ENCODE data around the gene FUS. TPM values are rescaled to one million over a fixed set of nuclear protein-coding genes. Genes with fewer than 3 reads are reported as not detected.
A peak's percentile ranks its signal among the peaks of the same experiment; 100 is the strongest.

The FUS gene
- total RNA-seq, 1 donor from 2014 or later, result 739 TPM

DNA sequence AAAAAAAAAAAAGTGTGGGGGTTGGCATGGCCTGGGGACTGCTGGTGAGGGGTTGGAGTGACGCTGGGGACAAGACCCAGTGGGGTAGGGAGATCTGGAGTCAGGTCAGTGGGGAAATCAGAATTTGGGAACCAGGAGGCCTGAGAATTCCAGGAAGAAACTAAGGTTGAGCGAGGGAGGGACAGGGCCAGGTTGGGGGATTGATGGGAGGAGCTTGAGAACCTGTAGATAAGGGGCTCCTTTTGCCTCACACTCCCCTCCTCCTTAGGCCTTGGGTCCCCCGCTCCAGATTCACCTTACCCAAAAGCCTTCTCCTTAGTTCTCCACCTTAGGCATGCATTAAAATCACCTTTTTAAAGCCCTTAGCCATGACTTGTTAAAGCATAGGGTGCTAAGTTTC lies 45.3 kb downstream of the FUS start:
- Mint-ChIP-seq H3K27me3 (peaks cover 15% of the 10 kb centered on the region), H3K4me3 (ENCODE audit: low read depth) (no peak overlapping the region), H3K9me3 (ENCODE audit: low read depth) (peaks cover 2% of the 10 kb centered on the region), H3K4me1 (ENCODE audit: low read depth) (peaks cover 6% of the 10 kb centered on the region), H3K27ac (no peak overlapping the region), H3K36me3 (ENCODE audit: insufficient read depth) (peaks cover under 1% of the 10 kb centered on the region)
- TF ChIP-seq, protein P1, sequence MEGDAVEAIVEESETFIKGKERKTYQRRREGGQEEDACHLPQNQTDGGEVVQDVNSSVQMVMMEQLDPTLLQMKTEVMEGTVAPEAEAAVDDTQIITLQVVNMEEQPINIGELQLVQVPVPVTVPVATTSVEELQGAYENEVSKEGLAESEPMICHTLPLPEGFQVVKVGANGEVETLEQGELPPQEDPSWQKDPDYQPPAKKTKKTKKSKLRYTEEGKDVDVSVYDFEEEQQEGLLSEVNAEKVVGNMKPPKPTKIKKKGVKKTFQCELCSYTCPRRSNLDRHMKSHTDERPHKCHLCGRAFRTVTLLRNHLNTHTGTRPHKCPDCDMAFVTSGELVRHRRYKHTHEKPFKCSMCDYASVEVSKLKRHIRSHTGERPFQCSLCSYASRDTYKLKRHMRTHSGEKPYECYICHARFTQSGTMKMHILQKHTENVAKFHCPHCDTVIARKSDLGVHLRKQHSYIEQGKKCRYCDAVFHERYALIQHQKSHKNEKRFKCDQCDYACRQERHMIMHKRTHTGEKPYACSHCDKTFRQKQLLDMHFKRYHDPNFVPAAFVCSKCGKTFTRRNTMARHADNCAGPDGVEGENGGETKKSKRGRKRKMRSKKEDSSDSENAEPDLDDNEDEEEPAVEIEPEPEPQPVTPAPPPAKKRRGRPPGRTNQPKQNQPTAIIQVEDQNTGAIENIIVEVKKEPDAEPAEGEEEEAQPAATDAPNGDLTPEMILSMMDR (IDR thresholded peaks at IDR 0.05; ENCODE audit: unreplicated experiment), result no peak
- no peak for DNase-seq (ENCODE audit: low spot score, unreplicated experiment)

DNA sequence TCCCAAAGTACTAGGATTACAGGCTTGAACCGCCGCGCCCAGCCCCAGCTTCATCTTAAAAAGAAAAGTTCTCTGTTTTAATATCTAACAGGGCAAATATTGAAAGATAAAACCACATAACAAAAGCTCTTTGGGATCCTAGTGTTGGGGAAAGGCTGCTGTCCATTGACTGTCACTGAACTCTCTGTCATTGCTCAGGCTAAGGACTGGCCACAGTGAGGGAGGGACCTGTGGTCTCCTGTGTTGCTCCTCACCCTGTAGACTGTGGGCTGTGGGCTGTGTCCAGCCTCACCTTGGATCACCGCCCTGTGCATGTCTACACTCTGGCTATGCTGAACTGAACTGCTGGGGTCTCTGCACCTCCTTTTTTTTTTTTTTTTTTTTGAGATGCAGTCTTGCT lies 48.3 kb downstream of the FUS start:
- peaks cover 6% of the 10 kb centered on the region for H3K4me1 Mint-ChIP-seq (ENCODE audit: low read depth)
- no peak overlapping the region for H3K4me3 Mint-ChIP-seq (ENCODE audit: low read depth)
- no peak for DNase-seq (ENCODE audit: low spot score, unreplicated experiment)
- TF ChIP-seq, protein P1 (IDR thresholded peaks at IDR 0.05; ENCODE audit: unreplicated experiment), result no peak
- H3K27ac Mint-ChIP-seq, result no peak overlapping the region
- peaks cover 3% of the 10 kb centered on the region for H3K36me3 Mint-ChIP-seq (ENCODE audit: insufficient read depth)
- H3K9me3 Mint-ChIP-seq (ENCODE audit: low read depth), result peaks cover 3% of the 10 kb centered on the region
- no peaks in the 10 kb centered on the region for H3K27me3 Mint-ChIP-seq

DNA sequence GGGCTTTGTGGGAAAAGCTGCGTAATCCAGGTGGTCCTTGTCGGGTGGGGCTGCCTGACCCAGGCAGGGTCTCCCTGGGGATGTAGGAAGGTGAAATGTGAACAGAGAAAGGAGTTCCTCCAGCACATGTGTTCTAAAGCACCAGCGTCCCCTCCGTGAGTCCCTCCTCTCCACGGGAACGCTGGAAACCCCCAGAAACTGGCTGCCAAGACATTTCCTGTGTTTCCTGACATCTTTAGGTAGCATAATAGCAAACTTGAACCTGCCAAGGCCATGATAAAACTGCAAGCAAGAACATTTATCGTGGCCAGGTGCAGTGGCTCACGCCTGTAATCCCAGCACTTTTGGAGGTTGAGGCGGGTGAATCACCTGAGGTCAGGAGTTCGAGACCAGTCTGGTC lies 49.6 kb downstream of the FUS start:
- Mint-ChIP-seq H3K4me1 (ENCODE audit: low read depth) (peaks cover 6% of the 10 kb centered on the region), H3K36me3 (ENCODE audit: insufficient read depth) (peaks cover 3% of the 10 kb centered on the region), H3K9me3 (ENCODE audit: low read depth) (peaks cover 7% of the 10 kb centered on the region), H3K27ac (peak overlapping the region; percentile 10), H3K27me3 (no peaks in the 10 kb centered on the region), H3K4me3 (ENCODE audit: low read depth) (no peak overlapping the region)
- TF ChIP-seq, protein P1 (IDR thresholded peaks at IDR 0.05; ENCODE audit: unreplicated experiment), result no peak
- no peak for DNase-seq (ENCODE audit: low spot score, unreplicated experiment)

DNA sequence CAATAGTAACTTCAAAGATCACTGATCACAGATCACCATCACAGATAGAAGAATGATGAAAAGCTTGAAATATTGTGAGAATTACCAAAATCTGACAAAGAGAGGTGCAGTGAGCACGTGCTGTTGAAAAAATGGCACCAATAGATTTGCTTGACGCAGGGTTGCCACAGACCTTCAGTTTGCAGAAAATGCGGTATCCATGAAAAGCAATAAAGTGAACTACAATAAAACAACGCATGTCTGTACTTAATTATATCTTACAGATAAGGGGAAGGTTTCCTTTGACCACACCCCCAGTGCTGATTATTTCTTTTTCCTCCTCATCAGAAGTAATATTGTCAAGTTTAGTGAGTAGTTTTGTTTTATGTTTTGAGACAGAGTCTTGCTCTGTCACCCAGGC lies 58.1 kb downstream of the FUS start:
- no peak overlapping the region for H3K27ac Mint-ChIP-seq
- H3K4me3 Mint-ChIP-seq (ENCODE audit: low read depth), result no peak overlapping the region
- peaks cover 7% of the 10 kb centered on the region for H3K9me3 Mint-ChIP-seq (ENCODE audit: low read depth)
- H3K4me1 Mint-ChIP-seq (ENCODE audit: low read depth), result no peaks in the 10 kb centered on the region
- no peaks in the 10 kb centered on the region for H3K36me3 Mint-ChIP-seq (ENCODE audit: insufficient read depth)
- no peaks in the 10 kb centered on the region for H3K27me3 Mint-ChIP-seq
- no peak for DNase-seq (ENCODE audit: low spot score, unreplicated experiment)
- TF ChIP-seq, protein P1 (IDR thresholded peaks at IDR 0.05; ENCODE audit: unreplicated experiment), result no peak

Other genes with a start within 250 kb of the FUS start
- 19.1 and 19.5 TPM in 2 replicates for gene ORAI3, start 231.1 kb upstream of the FUS start, total RNA-seq
- gene SETD1A, start 222.4 kb upstream of the FUS start, total RNA-seq, result 25.4 and 27.7 TPM in 2 replicates
- gene HSD3B7, start 194.9 kb upstream of the FUS start, total RNA-seq, result 4.6 and 5.5 TPM in 2 replicates
- gene STX1B, start 169.5 kb upstream of the FUS start, total RNA-seq, result 1.0 and 1.6 TPM in 2 replicates
- 49.4 and 50.3 TPM in 2 replicates for gene STX4, start 146.6 kb upstream of the FUS start, total RNA-seq
- 14.3 and 17.5 TPM in 2 replicates for gene ZNF668, start 105.9 kb upstream of the FUS start, total RNA-seq
- gene ZNF646, start 105.7 kb upstream of the FUS start, total RNA-seq, result 28.5 and 32.6 TPM in 2 replicates
- 2.3 and 2.9 TPM in 2 replicates for gene PRSS53, start 91.2 kb upstream of the FUS start, total RNA-seq
- gene VKORC1, start 85.3 kb upstream of the FUS start, total RNA-seq, result 51.0 and 54.8 TPM in 2 replicates
- 40.1 and 41.7 TPM in 2 replicates for gene BCKDK, start 71.8 kb upstream of the FUS start, total RNA-seq
- gene KAT8, start 62.5 kb upstream of the FUS start, total RNA-seq, result 72.4 and 76.1 TPM in 2 replicates
- gene PRSS8, start 44.4 kb upstream of the FUS start, total RNA-seq, result 107 and 111 TPM in 2 replicates
- 0.65 and 0.69 TPM in 2 replicates for gene PRSS36, start 30.1 kb upstream of the FUS start, total RNA-seq
- 4.6 and 5.4 TPM in 2 replicates for gene PYCARD, start 22.6 kb downstream of the FUS start, total RNA-seq
- 0.14 TPM in 1 of 2 replicates, not detected in the other for gene TRIM72, start 34.0 kb downstream of the FUS start, total RNA-seq
- gene PYDC1, start 37.0 kb downstream of the FUS start, total RNA-seq, result not detected in 2 replicates
- not detected in 2 replicates for gene ITGAM, start 79.8 kb downstream of the FUS start, total RNA-seq
- not detected in 2 replicates for gene ITGAX, start 175.0 kb downstream of the FUS start, total RNA-seq
- gene ITGAD, start 213.2 kb downstream of the FUS start, total RNA-seq, result not detected in 2 replicates
- not detected in 2 replicates for gene COX6A2, start 248.2 kb downstream of the FUS start, total RNA-seq